ENCODE measurements around the gene ZNF586. TPM values are rescaled to one million over a fixed set of nuclear protein-coding genes. Genes with fewer than 3 reads are reported as not detected.
"Not testable (repeated sequence)": the region's sequence is repeated elsewhere in the genome, so short reads cannot be mapped to it uniquely, and the experiment has no call there.

ZNF586 gene
- total RNA-seq, 2 donors from 2014 or later = 15.1 to 17.0 TPM

- no peak for TF ChIP-seq CTCF (conservative IDR thresholded peaks at IDR 0.05)
- Mint-ChIP-seq H3K27me3 (ENCODE audit: insufficient read depth) (no peaks in the 10 kb centered on the region), H3K36me3 (ENCODE audit: low read depth) (peaks cover 62% of the 10 kb centered on the region), H3K27ac (no peak overlapping the region), H3K4me3 (no peak overlapping the region), H3K4me1 (no peaks in the 10 kb centered on the region), H3K9me3 (peaks cover 8% of the 10 kb centered on the region)
- Histone ChIP-seq H3K27me3 (ENCODE audit: control insufficient read depth, insufficient read depth, low read length, poor library complexity, severe bottlenecking) (no peaks in the 10 kb centered on the region), H3K9me3 (ENCODE audit: control insufficient read depth, low read length) (no peaks in the 10 kb centered on the region), H3K4me1 (ENCODE audit: control insufficient read depth, insufficient read depth, low read length) (no peaks in the 10 kb centered on the region), H3K27ac (ENCODE audit: low read depth, low read length) (no peak overlapping the region), H3K4me3 (ENCODE audit: low read length) (no peak overlapping the region), H3K9ac (ENCODE audit: extremely low read depth, low read length, poor library complexity, severe bottlenecking) (no peak overlapping the region), H3K36me3 (ENCODE audit: control insufficient read depth, insufficient read depth, low read length) (peaks cover 43% of the 10 kb centered on the region)
- WGBS, 2 experiments (ENCODE audit: insufficient coverage in 1 of 2, insufficient read length in 1 of 2) = 93 to 96% methylated on average over 5 of the region's 5 CpGs
- peak; percentile 57 for DNase-seq
These were observed 17.4 kb downstream of the ZNF586 start for GRCh38 chr19:57786906-57787305.

- no peaks in the 10 kb centered on the region for H3K27me3 Mint-ChIP-seq (ENCODE audit: insufficient read depth)
- no peak overlapping the region for H3K27ac Mint-ChIP-seq
- no peak overlapping the region for H3K4me3 Mint-ChIP-seq
- no peak overlapping the region for H3K9ac ChIP-seq (ENCODE audit: extremely low read depth, low read length, poor library complexity, severe bottlenecking)
- peaks cover 43% of the 10 kb centered on the region for H3K36me3 ChIP-seq (ENCODE audit: control insufficient read depth, insufficient read depth, low read length)
- H3K36me3 Mint-ChIP-seq (ENCODE audit: low read depth) = peaks cover 62% of the 10 kb centered on the region
- no peaks in the 10 kb centered on the region for H3K27me3 ChIP-seq (ENCODE audit: control insufficient read depth, insufficient read depth, low read length, poor library complexity, severe bottlenecking)
- no peak overlapping the region for H3K27ac ChIP-seq (ENCODE audit: low read depth, low read length)
- H3K9me3 ChIP-seq (ENCODE audit: control insufficient read depth, low read length) = no peaks in the 10 kb centered on the region
- H3K4me1 Mint-ChIP-seq = no peaks in the 10 kb centered on the region
- no peaks in the 10 kb centered on the region for H3K4me1 ChIP-seq (ENCODE audit: control insufficient read depth, insufficient read depth, low read length)
- no peak for DNase-seq
- H3K4me3 ChIP-seq (ENCODE audit: low read length) = no peak overlapping the region
- no peak for TF ChIP-seq CTCF (conservative IDR thresholded peaks at IDR 0.05)
- H3K9me3 Mint-ChIP-seq = peaks cover 3% of the 10 kb centered on the region
These were observed 18.7 kb downstream of the ZNF586 start for GRCh38 chr19:57788114-57788692.

- no peak for DNase-seq
- Histone ChIP-seq H3K4me3 (ENCODE audit: low read length) (no peak overlapping the region), H3K9ac (ENCODE audit: extremely low read depth, low read length, poor library complexity, severe bottlenecking) (no peak overlapping the region), H3K9me3 (ENCODE audit: control insufficient read depth, low read length) (no peaks in the 10 kb centered on the region), H3K27ac (ENCODE audit: low read depth, low read length) (no peak overlapping the region), H3K4me1 (ENCODE audit: control insufficient read depth, insufficient read depth, low read length) (no peaks in the 10 kb centered on the region), H3K27me3 (ENCODE audit: control insufficient read depth, insufficient read depth, low read length, poor library complexity, severe bottlenecking) (no peaks in the 10 kb centered on the region), H3K36me3 (ENCODE audit: control insufficient read depth, insufficient read depth, low read length) (peaks cover 46% of the 10 kb centered on the region)
- peaks cover 3% of the 10 kb centered on the region for H3K9me3 Mint-ChIP-seq
- H3K4me3 Mint-ChIP-seq = no peak overlapping the region
- no peak for TF ChIP-seq CTCF (conservative IDR thresholded peaks at IDR 0.05)
- WGBS, 2 experiments (ENCODE audit: insufficient coverage in 1 of 2, insufficient read length in 1 of 2) = 93% methylated on average over 4 of the region's 4 CpGs
- H3K27me3 Mint-ChIP-seq (ENCODE audit: insufficient read depth) = no peaks in the 10 kb centered on the region
- peaks cover 61% of the 10 kb centered on the region for H3K36me3 Mint-ChIP-seq (ENCODE audit: low read depth)
- H3K27ac Mint-ChIP-seq = no peak overlapping the region
- H3K4me1 Mint-ChIP-seq = no peaks in the 10 kb centered on the region
These were observed 19.8 kb downstream of the ZNF586 start for GRCh38 chr19:57789288-57789687.

- H3K9me3 Mint-ChIP-seq; DNase-seq; H3K4me3 ChIP-seq (ENCODE audit: low read length); H3K27me3 ChIP-seq (ENCODE audit: control insufficient read depth, insufficient read depth, low read length, poor library complexity, severe bottlenecking); H3K27ac ChIP-seq (ENCODE audit: low read depth, low read length); H3K9ac ChIP-seq (ENCODE audit: extremely low read depth, low read length, poor library complexity, severe bottlenecking); H3K4me1 ChIP-seq (ENCODE audit: control insufficient read depth, insufficient read depth, low read length); H3K27me3 Mint-ChIP-seq (ENCODE audit: insufficient read depth); H3K27ac Mint-ChIP-seq; H3K4me3 Mint-ChIP-seq; H3K9me3 ChIP-seq (ENCODE audit: control insufficient read depth, low read length): not testable (repeated sequence)
- peaks cover 31% of the 10 kb centered on the region for H3K36me3 ChIP-seq (ENCODE audit: control insufficient read depth, insufficient read depth, low read length)
- 89% methylated on average over 1 of the region's 1 CpG; no CpG with 5 or more reads in 1 of the 2 experiments for WGBS, 2 experiments (ENCODE audit: insufficient coverage in 1 of 2, insufficient read length in 1 of 2)
- peaks cover 22% of the 10 kb centered on the region for H3K4me1 Mint-ChIP-seq
- peaks cover 15% of the 10 kb centered on the region for H3K36me3 Mint-ChIP-seq (ENCODE audit: low read depth)
These were observed 27.1 kb downstream of the ZNF586 start for GRCh38 chr19:57796580-57796979.
